Measurements from ENCODE around the gene SLC6A18.
"Not testable (repeated sequence)": the region's sequence is repeated elsewhere in the genome, so short reads cannot be mapped to it uniquely, and the experiment has no call there.

SLC6A18 gene

GRCh38 chr5:1215320-1216096 is 9.7 kb upstream of the SLC6A18 start:
- no peak for DNase-seq

- no peak for DNase-seq
Measured at GRCh38 chr5:1216211-1216917, 8.8 kb upstream of the SLC6A18 start.

DNA sequence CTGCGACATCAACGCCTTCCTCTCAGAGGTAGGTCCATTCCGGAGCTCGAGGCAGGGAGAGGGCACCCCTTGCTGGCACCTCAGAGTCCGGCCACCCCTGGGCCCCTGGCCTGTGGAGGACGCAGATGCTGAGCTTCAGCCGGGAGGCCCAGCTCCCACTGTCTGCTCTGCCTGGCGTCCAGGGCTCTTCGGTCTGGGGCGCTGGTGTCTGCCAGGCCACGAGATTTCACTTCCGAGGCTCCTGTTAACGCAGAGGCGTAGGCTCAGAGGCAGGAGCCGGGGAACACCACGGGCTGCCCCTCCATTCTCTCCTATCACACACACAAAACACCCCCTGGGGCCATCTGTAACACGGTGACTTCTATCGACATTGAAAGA is 8.3 kb upstream of the SLC6A18 start:
- no peak for DNase-seq

GRCh38 chr5:1217596-1218206 is 7.5 kb upstream of the SLC6A18 start:
- no peak for DNase-seq

DNA sequence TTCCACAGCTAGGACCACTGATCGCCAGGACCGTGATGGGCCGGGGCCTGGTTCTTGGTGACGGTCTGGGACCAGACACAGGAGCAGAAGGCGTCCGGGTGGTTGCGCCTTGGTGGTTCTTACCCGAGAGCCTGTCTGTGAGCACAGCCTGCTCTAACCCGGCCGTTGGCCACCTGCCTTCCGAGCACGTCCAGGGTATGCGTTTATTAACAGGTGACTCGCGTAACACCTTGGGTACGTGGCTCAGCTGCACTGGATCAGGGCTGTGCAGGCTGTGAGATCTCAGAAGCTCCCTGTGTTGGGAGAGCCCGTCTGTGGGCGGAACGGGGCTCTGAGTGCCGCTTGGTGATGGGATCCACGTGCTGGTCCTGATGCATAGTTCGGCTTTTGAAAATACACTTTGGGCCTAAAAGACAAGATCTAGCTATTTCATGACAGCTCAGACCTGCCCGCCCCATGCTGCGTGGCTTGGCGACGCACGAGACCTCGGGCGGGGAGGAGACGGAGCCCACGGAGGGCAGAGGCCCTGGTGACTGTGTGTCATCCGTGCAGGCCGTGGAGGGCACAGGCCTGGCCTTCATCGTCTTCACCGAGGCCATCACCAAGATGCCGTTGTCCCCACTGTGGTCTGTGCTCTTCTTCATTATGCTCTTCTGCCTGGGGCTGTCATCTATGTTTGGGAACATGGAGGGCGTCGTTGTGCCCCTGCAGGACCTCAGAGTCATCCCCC is 6.7 kb upstream of the SLC6A18 start:
- no peak for DNase-seq

GRCh38 chr5:1219098-1219767 is 5.9 kb upstream of the SLC6A18 start:
- DNase-seq: no peak

GRCh38 chr5:1219768-1220100 is 5.4 kb upstream of the SLC6A18 start:
- no peak for DNase-seq

DNA sequence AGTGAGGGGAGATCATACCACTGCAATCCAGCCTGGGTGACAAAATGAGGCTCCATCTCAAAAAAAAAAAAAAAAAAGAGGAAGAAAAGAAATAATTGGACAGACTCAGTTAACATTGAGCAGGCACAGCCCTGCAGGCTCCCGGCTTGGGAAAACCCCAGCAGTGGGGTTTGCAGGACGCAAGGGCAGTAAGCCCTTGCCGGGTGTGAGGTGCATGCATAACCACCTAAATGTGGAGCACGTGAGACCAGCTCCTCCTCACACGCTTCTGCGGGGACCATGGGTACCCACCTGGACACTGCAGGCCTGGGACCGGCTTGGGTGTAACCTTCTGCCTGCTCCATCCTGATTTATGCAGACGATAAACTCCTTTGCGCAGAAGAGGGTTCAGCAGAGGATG is 4.8 kb upstream of the SLC6A18 start:
- DNase-seq: no peak

GRCh38 chr5:1220831-1221230 is 4.3 kb upstream of the SLC6A18 start:
- no peak for DNase-seq

DNA sequence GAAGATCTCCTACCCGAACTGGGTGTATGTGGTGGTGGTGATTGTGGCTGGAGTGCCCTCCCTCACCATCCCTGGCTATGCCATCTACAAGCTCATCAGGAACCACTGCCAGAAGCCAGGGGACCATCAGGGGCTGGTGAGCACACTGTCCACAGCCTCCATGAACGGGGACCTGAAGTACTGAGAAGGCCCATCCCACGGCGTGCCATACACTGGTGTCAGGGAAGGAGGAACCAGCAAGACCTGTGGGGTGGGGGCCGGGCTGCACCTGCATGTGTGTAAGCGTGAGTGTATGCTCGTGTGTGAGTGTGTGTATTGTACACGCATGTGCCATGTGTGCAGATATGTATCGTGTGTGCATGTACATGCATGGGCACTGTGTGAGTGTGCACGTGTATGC is 3.5 kb upstream of the SLC6A18 start:
- no peak for DNase-seq

- no peak for DNase-seq
Measured at GRCh38 chr5:1222147-1222546, 3.0 kb upstream of the SLC6A18 start.

GRCh38 chr5:1222621-1223277 is 2.4 kb upstream of the SLC6A18 start:
- no peak for DNase-seq

- DNase-seq: no peak
Measured at GRCh38 chr5:1223278-1223670, 1.9 kb upstream of the SLC6A18 start.

- DNase-seq: no peak
Measured at GRCh38 chr5:1224631-1225030, 550 bp upstream of the SLC6A18 start.

DNA sequence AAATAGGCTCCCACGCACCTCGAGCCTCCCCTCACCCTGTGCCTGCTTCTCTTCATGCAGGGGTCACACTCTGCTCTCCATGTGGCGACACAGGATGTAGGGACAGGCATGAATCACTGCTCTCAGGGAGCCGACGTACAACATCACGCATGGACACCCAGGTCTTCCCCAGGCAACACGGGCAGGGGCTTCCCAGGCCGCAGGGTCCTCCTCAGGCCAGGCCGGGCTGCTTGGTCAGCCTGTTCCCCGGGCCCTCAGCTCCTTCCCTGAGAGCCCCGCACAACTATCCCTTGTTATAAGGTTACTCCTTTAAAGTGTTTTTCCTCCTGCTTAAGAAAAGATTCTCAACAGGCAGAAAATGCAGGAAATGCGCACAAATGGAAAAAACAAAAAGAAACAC is 1.1 kb downstream of the SLC6A18 start:
- no peak for DNase-seq

- no peak for DNase-seq
Measured at GRCh38 chr5:1226839-1227581, 1.8 kb downstream of the SLC6A18 start.

DNA sequence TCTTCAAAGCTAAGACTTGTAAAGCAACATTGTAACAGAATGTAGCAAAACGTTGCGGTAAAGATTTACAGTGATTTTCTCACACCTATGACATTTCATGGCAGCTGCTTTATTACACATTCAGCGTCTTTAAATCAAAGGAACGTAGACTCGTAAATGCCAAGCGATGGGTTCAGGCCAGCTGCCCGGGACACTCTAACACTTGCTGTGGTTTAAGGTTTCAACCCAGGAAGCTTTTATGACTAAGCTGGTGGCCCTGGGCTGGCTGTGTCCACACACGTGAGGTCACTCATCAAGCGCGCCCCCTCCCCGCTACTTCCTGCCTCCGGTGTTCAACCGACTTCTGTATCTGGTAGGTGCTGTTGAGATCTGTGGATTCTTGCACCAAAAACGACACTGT is 2.5 kb downstream of the SLC6A18 start:
- no peak for DNase-seq

DNA sequence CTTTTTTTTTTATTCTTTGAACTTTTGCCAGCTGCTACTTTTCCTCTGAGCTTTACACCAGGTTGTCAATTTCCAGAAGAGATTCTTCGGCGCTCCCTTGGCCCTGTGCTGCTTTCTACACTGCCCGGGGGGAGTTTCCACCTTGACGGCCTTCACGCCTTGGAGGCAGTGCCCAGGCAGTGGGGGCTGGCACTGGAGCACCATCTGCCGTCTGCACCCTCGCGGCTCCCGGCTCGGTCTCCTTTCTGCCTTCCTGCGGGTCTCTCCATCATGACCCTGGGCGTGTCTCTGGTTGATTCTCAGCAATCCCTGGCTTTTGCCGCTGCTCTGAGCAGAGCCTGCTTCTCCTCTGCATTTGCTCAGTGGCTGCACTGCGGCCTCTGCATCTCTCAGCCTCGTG is 2.9 kb downstream of the SLC6A18 start:
- DNase-seq: no peak

- not testable (repeated sequence) for DNase-seq
Measured at GRCh38 chr5:1229023-1229422, 3.8 kb downstream of the SLC6A18 start.

DNA sequence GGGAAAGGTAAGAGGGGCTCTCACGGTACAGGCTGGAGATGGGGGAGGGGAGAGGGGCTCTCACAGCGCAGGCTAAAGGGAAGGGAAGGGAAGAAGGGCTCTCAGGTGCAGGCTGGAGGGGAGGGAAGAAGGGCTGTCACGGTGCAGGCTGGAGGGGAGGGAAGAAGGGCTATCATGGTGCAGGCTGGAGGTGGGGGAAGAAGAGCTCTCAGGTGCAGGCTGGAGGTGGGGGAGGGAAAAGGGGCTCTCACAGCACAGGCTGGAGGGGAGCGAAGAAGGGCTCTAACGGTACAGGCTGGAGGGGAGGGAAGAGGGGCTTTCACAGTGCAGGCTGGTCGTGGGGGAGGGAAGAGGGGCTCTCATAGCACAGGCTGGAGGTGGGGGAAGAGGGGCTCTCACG is 4.6 kb downstream of the SLC6A18 start:
- no peak for DNase-seq

GRCh38 chr5:1230551-1230950 is 5.4 kb downstream of the SLC6A18 start:
- no peak for DNase-seq

All from right kidney (tissue), 1 donor.